ENCODE results near the gene DIRAS2.

- TF ChIP-seq ZNF785 (tag by site-specific recombination; IDR thresholded peaks at IDR 0.05) (no peak), ZNF239 (tag by site-specific recombination; IDR thresholded peaks at IDR 0.05) (no peak), ZNF19 (tag by site-specific recombination; IDR thresholded peaks at IDR 0.05; ENCODE audit: low read depth) (no peak), REST (tag by site-specific recombination; IDR thresholded peaks at IDR 0.05) (no peak), ZNF274 (IDR thresholded peaks at IDR 0.05; ENCODE audit: low read length) (no peak), ZNF274 (tag by site-specific recombination; IDR thresholded peaks at IDR 0.05; ENCODE audit: borderline replicate concordance) (no peak)
- TF ChIP-seq, protein P1, sequence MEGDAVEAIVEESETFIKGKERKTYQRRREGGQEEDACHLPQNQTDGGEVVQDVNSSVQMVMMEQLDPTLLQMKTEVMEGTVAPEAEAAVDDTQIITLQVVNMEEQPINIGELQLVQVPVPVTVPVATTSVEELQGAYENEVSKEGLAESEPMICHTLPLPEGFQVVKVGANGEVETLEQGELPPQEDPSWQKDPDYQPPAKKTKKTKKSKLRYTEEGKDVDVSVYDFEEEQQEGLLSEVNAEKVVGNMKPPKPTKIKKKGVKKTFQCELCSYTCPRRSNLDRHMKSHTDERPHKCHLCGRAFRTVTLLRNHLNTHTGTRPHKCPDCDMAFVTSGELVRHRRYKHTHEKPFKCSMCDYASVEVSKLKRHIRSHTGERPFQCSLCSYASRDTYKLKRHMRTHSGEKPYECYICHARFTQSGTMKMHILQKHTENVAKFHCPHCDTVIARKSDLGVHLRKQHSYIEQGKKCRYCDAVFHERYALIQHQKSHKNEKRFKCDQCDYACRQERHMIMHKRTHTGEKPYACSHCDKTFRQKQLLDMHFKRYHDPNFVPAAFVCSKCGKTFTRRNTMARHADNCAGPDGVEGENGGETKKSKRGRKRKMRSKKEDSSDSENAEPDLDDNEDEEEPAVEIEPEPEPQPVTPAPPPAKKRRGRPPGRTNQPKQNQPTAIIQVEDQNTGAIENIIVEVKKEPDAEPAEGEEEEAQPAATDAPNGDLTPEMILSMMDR (tag by site-specific recombination; IDR thresholded peaks at IDR 0.05): no peak
- TF ChIP-seq, protein P2, sequence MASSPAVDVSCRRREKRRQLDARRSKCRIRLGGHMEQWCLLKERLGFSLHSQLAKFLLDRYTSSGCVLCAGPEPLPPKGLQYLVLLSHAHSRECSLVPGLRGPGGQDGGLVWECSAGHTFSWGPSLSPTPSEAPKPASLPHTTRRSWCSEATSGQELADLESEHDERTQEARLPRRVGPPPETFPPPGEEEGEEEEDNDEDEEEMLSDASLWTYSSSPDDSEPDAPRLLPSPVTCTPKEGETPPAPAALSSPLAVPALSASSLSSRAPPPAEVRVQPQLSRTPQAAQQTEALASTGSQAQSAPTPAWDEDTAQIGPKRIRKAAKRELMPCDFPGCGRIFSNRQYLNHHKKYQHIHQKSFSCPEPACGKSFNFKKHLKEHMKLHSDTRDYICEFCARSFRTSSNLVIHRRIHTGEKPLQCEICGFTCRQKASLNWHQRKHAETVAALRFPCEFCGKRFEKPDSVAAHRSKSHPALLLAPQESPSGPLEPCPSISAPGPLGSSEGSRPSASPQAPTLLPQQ (tag by site-specific recombination; IDR thresholded peaks at IDR 0.05): no peak
These were observed 64.4 kb downstream of the DIRAS2 start for GRCh38 chr9:90578126-90578815.

Measured in HEK293 (cell line).